Measurements from ENCODE around the gene AIP. TPM values are rescaled to one million over a fixed set of nuclear protein-coding genes. Genes with fewer than 3 reads are reported as not detected.

The AIP gene
- total and polyA plus RNA-seq, 9 of the 15 experiments (the other 6 are each of a cell fraction or from before 2014, with no cell fraction given), result 5.2 to 92.5 (median 52.7) TPM

DNA sequence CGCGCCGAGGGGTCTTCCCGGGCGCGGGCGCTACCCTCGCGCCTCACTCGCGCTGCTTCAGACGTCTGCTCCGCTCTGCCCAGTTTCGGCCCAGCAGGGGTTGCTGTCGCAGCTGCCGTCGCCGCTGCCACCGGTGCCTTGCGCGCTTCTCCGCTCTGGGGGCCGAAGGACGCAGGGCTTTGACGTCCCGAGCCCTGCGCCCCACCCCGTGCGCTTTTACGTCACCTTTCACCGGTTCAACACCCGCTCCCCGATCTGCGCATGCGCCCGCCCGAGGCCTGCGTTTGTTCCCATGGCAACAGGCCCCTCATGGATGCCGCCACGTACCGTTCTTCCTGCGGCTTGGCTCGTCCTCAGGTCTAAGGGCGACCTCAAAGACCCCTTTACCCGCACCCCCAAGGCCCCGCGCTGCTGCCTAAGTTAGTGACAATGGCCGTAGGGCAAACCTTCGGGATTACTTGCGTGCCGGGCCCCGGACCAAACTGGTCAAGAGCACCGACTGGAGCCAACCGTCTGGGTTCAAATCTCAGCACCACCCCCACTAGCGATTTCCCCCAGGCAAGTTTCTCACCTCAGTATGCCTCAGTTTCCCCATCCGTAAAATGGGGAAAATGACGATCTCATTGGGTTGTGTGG, 25.8 kb downstream of the AIP start (continued):
- TF ChIP-seq HDAC1 (IDR thresholded peaks at IDR 0.05) (peak in 1 of 2 experiments; percentile 95; a peak in 2 of 4 replicates), HMG20B (CRISPR knock-in tag; IDR thresholded peaks at IDR 0.05) (no peak), SREBF1 (IDR thresholded peaks at IDR 0.05; ENCODE audit: borderline replicate concordance, low read depth, low read length) (no peak; the same call in 1 of the 2 replicates), ZNF431 (CRISPR knock-in tag; IDR thresholded peaks at IDR 0.05) (no peak), ZNF445 (CRISPR knock-in tag; IDR thresholded peaks at IDR 0.05; ENCODE audit: low read depth) (no peak), MBD2 (IDR thresholded peaks at IDR 0.05; ENCODE audit: borderline replicate concordance, low read depth) (no peak), CC2D1A (IDR thresholded peaks at IDR 0.05) (no peak), POU5F1 (IDR thresholded peaks at IDR 0.05; ENCODE audit: borderline replicate concordance, low read depth, low read length, partially characterized antibody) (no peak), PHTF2 (CRISPR knock-in tag; IDR thresholded peaks at IDR 0.05) (no peak), KDM1A (IDR thresholded peaks at IDR 0.05) (no peak), SREBF2 (CRISPR knock-in tag; IDR thresholded peaks at IDR 0.05) (no peak), ATF1 (CRISPR knock-in tag; IDR thresholded peaks at IDR 0.05) (peak; percentile 88), ATF1 (tag; IDR thresholded peaks at IDR 0.05) (peak; percentile 99), HNRNPK (IDR thresholded peaks at IDR 0.05; ENCODE audit: low read depth, low read length, poor library complexity, severe bottlenecking) (no peak), NFE2 (IDR thresholded peaks at IDR 0.05; ENCODE audit: low read depth) (no peak), KDM5B (IDR thresholded peaks at IDR 0.05; ENCODE audit: insufficient replicate concordance, low read depth, low read length) (no peak), FOXK2 (conservative IDR thresholded peaks at IDR 0.05 in 1 of 2, IDR thresholded peaks at IDR 0.05 in 1 of 2; ENCODE audit: low read depth in 2 of 2) (peak in 1 of 2 experiments; percentile 22), CBX8 (IDR thresholded peaks at IDR 0.05; ENCODE audit: borderline replicate concordance, extremely low read depth, low read depth, low read length, poor library complexity, severe bottlenecking) (no peak)
- TF ChIP-seq, protein P1, sequence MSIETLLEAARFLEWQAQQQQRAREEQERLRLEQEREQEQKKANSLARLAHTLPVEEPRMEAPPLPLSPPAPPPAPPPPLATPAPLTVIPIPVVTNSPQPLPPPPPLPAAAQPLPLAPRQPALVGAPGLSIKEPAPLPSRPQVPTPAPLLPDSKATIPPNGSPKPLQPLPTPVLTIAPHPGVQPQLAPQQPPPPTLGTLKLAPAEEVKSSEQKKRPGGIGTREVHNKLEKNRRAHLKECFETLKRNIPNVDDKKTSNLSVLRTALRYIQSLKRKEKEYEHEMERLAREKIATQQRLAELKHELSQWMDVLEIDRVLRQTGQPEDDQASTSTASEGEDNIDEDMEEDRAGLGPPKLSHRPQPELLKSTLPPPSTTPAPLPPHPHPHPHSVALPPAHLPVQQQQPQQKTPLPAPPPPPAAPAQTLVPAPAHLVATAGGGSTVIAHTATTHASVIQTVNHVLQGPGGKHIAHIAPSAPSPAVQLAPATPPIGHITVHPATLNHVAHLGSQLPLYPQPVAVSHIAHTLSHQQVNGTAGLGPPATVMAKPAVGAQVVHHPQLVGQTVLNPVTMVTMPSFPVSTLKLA (conservative IDR thresholded peaks at IDR 0.05), result peak; percentile 79 to 94
- TF ChIP-seq, protein P2, sequence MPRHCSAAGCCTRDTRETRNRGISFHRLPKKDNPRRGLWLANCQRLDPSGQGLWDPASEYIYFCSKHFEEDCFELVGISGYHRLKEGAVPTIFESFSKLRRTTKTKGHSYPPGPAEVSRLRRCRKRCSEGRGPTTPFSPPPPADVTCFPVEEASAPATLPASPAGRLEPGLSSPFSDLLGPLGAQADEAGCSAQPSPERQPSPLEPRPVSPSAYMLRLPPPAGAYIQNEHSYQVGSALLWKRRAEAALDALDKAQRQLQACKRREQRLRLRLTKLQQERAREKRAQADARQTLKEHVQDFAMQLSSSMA (CRISPR knock-in tag; IDR thresholded peaks at IDR 0.05), result no peak
- TF ChIP-seq, protein P3, sequence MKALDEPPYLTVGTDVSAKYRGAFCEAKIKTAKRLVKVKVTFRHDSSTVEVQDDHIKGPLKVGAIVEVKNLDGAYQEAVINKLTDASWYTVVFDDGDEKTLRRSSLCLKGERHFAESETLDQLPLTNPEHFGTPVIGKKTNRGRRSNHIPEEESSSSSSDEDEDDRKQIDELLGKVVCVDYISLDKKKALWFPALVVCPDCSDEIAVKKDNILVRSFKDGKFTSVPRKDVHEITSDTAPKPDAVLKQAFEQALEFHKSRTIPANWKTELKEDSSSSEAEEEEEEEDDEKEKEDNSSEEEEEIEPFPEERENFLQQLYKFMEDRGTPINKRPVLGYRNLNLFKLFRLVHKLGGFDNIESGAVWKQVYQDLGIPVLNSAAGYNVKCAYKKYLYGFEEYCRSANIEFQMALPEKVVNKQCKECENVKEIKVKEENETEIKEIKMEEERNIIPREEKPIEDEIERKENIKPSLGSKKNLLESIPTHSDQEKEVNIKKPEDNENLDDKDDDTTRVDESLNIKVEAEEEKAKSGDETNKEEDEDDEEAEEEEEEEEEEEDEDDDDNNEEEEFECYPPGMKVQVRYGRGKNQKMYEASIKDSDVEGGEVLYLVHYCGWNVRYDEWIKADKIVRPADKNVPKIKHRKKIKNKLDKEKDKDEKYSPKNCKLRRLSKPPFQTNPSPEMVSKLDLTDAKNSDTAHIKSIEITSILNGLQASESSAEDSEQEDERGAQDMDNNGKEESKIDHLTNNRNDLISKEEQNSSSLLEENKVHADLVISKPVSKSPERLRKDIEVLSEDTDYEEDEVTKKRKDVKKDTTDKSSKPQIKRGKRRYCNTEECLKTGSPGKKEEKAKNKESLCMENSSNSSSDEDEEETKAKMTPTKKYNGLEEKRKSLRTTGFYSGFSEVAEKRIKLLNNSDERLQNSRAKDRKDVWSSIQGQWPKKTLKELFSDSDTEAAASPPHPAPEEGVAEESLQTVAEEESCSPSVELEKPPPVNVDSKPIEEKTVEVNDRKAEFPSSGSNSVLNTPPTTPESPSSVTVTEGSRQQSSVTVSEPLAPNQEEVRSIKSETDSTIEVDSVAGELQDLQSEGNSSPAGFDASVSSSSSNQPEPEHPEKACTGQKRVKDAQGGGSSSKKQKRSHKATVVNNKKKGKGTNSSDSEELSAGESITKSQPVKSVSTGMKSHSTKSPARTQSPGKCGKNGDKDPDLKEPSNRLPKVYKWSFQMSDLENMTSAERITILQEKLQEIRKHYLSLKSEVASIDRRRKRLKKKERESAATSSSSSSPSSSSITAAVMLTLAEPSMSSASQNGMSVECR (CRISPR knock-in tag; IDR thresholded peaks at IDR 0.05), result peak; percentile 60

Data from K562 (cell line).